ENCODE measurements around the gene MYH10. TPM values are rescaled to one million over a fixed set of nuclear protein-coding genes. Genes with fewer than 3 reads are reported as not detected.
A peak's percentile ranks its signal among the peaks of the same experiment; 100 is the strongest.

Gene MYH10
- total RNA-seq, 6 donors from 2014 or later: 73.3 to 246 (median 99.6) TPM

DNA sequence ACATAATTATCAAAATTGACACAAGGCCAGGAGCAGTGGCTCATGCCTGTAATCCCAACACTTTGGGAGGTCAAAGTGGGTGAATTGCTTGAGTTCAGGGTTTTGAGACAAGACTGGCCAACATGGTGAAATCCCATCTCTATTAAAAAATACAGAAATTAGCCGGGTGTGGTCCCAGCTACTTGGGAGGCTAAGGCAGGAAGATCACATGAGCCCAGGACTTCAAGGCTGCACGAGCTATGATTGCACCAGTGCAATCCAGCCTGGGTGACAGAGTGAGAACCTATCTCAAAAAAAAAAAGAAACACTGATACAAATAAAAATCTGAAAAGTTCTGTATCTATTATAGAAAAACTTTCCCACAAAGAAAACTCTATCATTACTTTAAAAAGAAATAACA is 15.5 kb downstream of the MYH10 start:
- Histone ChIP-seq H3K27me3 (no peaks in the 10 kb centered on the region), H3K36me3 (no peaks in the 10 kb centered on the region), H3K4me1 (no peaks in the 10 kb centered on the region), H3K27ac (no peak overlapping the region), H3K4me3 (no peak overlapping the region), H3K9me3 (no peaks in the 10 kb centered on the region)
- no peak for ATAC-seq (ENCODE audit: low FRiP score in 2 of 2)
- TF ChIP-seq, protein P1, sequence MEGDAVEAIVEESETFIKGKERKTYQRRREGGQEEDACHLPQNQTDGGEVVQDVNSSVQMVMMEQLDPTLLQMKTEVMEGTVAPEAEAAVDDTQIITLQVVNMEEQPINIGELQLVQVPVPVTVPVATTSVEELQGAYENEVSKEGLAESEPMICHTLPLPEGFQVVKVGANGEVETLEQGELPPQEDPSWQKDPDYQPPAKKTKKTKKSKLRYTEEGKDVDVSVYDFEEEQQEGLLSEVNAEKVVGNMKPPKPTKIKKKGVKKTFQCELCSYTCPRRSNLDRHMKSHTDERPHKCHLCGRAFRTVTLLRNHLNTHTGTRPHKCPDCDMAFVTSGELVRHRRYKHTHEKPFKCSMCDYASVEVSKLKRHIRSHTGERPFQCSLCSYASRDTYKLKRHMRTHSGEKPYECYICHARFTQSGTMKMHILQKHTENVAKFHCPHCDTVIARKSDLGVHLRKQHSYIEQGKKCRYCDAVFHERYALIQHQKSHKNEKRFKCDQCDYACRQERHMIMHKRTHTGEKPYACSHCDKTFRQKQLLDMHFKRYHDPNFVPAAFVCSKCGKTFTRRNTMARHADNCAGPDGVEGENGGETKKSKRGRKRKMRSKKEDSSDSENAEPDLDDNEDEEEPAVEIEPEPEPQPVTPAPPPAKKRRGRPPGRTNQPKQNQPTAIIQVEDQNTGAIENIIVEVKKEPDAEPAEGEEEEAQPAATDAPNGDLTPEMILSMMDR (IDR thresholded peaks at IDR 0.05): no peak
- TF ChIP-seq POLR2A (IDR thresholded peaks at IDR 0.05) (no peak), POLR2AphosphoS5 (IDR thresholded peaks at IDR 0.05) (no peak), EP300 (IDR thresholded peaks at IDR 0.05) (no peak)
- 78 to 83% methylated on average over 2 of the region's 2 CpGs for WGBS, 2 donors
- no peak for DNase-seq

DNA sequence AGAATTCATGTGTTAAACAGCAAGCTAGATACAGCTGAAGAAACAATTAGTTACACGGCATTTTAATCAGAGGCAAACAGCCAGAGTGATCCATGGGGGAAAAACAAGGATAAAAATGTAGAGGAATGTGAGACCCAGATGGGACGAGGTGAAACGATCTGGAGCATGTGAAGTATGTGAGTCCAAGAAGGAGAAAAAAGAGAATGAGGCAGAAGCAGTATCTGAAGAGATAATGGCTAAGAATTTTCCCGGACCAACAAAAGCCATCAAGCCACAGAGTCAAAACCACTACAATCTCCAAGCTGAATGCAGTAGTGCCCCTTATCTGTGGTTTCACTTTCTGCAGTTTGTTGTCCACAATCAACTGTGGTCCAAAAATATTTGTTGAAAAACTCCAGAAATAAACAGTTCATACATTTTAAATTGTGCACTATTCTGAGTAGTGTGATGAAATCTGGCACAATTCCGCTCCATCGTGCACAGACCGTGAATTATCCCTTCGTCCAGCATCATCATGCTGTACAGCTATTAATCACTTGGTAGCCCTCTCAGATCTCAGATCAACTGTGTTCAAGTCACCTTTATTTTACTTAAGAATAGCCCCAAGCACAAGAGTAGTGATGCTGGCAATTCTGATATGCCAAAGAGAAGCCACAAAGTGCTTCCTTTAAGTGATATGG is 18.8 kb downstream of the MYH10 start:
- Histone ChIP-seq H3K36me3 (no peaks in the 10 kb centered on the region), H3K4me3 (no peak overlapping the region), H3K27me3 (no peaks in the 10 kb centered on the region), H3K27ac (peak overlapping the region in 3 of 4 donors; percentile 8 to 57 (median 24)), H3K4me1 (peaks cover 0 to under 1% (median under 1%) of the 10 kb centered on the region in 4 donors), H3K9me3 (no peaks in the 10 kb centered on the region)
- DNase-seq (no peak), ATAC-seq (ENCODE audit: low FRiP score in 2 of 2) (peak in 1 of 2 donors; percentile 42)
- 75 to 76% methylated on average over 8 of the region's 8 CpGs for WGBS, 2 donors
- TF ChIP-seq POLR2A (IDR thresholded peaks at IDR 0.05) (no peak), EP300 (IDR thresholded peaks at IDR 0.05) (no peak), POLR2AphosphoS5 (IDR thresholded peaks at IDR 0.05) (no peak)
- TF ChIP-seq, protein P1 (IDR thresholded peaks at IDR 0.05): no peak

DNA sequence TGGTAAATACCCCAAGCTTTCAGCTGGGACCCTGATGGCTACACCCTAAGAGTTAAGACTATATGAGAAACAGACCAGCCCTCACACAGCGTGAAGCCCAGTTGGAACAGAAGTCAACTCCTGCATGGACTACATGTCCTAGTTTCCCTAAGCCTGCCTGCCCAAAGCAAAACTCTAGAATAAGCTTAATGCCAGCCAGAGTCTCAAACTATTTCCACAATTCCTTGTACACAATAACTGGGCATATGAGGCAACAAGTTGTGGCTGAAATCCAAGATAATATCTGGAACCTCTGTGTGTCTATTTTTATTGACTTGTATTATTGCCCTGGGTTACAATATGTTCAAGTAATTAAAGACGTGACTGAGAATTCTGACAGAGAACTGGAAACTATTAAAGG is 19.4 kb downstream of the MYH10 start:
- peaks cover 0 to 7% (median 3%) of the 10 kb centered on the region in 4 donors for H3K4me1 ChIP-seq
- 60 to 72% methylated on average over 2 of the region's 2 CpGs for WGBS, 2 donors
- no peaks in the 10 kb centered on the region for H3K9me3 ChIP-seq
- no peaks in the 10 kb centered on the region for H3K27me3 ChIP-seq
- no peak overlapping the region for H3K4me3 ChIP-seq
- peak in 1 of 2 donors; percentile 31 for ATAC-seq (ENCODE audit: low FRiP score in 2 of 2)
- TF ChIP-seq POLR2AphosphoS5 (IDR thresholded peaks at IDR 0.05): peak in 1 of 2 donors; percentile 22
- TF ChIP-seq POLR2A (IDR thresholded peaks at IDR 0.05): no peak
- TF ChIP-seq, protein P1 (IDR thresholded peaks at IDR 0.05): no peak
- no peaks in the 10 kb centered on the region for H3K36me3 ChIP-seq
- peak overlapping the region in 2 of 4 donors; percentile 57 to 65 for H3K27ac ChIP-seq
- DNase-seq: no peak

DNA sequence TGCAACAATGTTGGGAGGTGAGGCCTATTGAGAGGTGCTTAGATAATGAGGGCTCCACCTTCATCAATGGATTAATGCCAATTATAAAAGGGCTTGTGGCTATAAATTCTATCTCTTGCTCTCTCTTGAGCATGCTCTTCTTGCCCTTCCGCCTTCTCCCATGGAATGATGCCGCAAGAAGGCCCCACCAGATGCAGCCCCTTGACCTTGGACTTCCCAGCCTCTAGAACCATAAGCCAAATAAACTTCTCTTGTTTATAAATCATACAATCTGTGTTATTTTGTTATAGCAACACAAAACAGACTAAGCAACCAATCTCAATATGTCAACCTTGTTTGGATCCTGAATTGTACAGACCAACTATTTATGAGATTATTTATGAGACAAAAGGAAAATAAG is 20.0 kb downstream of the MYH10 start:
- 61 to 86% methylated on average over 2 of the region's 2 CpGs for WGBS, 2 donors
- Histone ChIP-seq H3K27ac (peak overlapping the region in 2 of 4 donors; percentile 57 to 65), H3K4me1 (peaks cover 0 to 8% (median 3%) of the 10 kb centered on the region in 4 donors), H3K4me3 (no peak overlapping the region), H3K27me3 (no peaks in the 10 kb centered on the region), H3K36me3 (no peaks in the 10 kb centered on the region), H3K9me3 (no peaks in the 10 kb centered on the region)
- ATAC-seq (ENCODE audit: low FRiP score in 2 of 2) (no peak), DNase-seq (no peak)
- TF ChIP-seq POLR2A (IDR thresholded peaks at IDR 0.05) (no peak), POLR2AphosphoS5 (IDR thresholded peaks at IDR 0.05) (no peak), EP300 (IDR thresholded peaks at IDR 0.05) (no peak)
- TF ChIP-seq, protein P1 (IDR thresholded peaks at IDR 0.05): no peak

DNA sequence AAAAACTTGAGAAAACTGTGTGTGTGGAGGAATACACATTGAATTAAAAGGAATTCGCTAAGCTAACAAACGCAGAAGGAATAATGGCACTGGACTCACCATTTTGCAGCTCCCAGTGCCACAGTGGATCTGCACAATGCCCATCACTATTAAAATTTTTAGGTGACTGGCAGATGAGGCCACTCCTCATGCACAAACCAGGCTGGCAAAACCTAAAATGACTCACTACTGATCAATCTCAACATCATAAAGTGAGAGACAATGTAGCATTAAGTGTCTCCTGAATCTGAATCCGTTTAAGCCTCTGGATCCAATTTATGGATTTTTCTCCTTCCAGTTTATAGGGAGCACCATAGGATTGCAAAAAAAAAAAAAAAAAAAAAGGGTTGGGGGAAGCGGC is 20.6 kb downstream of the MYH10 start:
- no peak overlapping the region for H3K4me3 ChIP-seq
- H3K4me1 ChIP-seq: peaks cover 0 to 8% (median 3%) of the 10 kb centered on the region in 4 donors
- no peaks in the 10 kb centered on the region for H3K27me3 ChIP-seq
- 91 to 92% methylated on average over 4 of the region's 4 CpGs for WGBS, 2 donors
- DNase-seq (no peak), ATAC-seq (ENCODE audit: low FRiP score in 2 of 2) (no peak)
- no peaks in the 10 kb centered on the region for H3K9me3 ChIP-seq
- H3K36me3 ChIP-seq: no peaks in the 10 kb centered on the region
- no peak overlapping the region for H3K27ac ChIP-seq
- TF ChIP-seq EP300 (IDR thresholded peaks at IDR 0.05): no peak

All from upper lobe of left lung (tissue), 6 donors.